HL-60 (cell line): ENCODE measurements around the gene DMRTC1B.
"Not testable (repeated sequence)": the region's sequence is repeated elsewhere in the genome, so short reads cannot be mapped to it uniquely, and the experiment has no call there.

Experiments
- TF ChIP-seq, protein P1 (sequence below): IDR thresholded peaks from one replicate; pipeline ENCODE4 v1.5.1; 2011; ENCODE audit warnings: low read length, control low read depth, inconsistent platforms; ENCODE audit not compliant: insufficient read depth
- TF ChIP-seq, protein P2 (sequence below): IDR thresholded peaks from 2 replicates; pipeline ENCODE4 v1.6.1; 2012; ENCODE audit warnings: low read depth; ENCODE audit not compliant: insufficient replicate concordance

DNA sequence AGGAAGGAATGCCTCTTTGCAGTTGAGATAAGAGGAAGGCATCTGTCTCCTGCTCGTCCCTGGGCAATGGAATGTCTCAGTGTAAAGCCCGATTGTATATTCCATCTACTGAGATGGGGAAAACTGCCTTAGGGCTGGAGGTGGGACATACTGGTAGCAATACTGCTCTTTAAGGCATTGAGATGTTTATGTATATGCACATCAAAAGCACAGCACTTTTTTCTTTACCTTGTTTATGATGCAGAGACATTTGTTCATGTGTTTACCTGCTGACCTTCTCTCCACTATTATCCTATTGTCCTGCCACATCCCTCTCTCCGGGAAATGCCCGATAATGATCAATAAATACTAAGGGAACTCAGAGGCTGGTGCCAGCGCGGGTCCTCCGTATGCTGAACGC lies 43.1 kb upstream of the DMRTC1B start:
- TF ChIP-seq, protein P1, sequence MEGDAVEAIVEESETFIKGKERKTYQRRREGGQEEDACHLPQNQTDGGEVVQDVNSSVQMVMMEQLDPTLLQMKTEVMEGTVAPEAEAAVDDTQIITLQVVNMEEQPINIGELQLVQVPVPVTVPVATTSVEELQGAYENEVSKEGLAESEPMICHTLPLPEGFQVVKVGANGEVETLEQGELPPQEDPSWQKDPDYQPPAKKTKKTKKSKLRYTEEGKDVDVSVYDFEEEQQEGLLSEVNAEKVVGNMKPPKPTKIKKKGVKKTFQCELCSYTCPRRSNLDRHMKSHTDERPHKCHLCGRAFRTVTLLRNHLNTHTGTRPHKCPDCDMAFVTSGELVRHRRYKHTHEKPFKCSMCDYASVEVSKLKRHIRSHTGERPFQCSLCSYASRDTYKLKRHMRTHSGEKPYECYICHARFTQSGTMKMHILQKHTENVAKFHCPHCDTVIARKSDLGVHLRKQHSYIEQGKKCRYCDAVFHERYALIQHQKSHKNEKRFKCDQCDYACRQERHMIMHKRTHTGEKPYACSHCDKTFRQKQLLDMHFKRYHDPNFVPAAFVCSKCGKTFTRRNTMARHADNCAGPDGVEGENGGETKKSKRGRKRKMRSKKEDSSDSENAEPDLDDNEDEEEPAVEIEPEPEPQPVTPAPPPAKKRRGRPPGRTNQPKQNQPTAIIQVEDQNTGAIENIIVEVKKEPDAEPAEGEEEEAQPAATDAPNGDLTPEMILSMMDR, result not testable (repeated sequence)
- TF ChIP-seq, protein P2, sequence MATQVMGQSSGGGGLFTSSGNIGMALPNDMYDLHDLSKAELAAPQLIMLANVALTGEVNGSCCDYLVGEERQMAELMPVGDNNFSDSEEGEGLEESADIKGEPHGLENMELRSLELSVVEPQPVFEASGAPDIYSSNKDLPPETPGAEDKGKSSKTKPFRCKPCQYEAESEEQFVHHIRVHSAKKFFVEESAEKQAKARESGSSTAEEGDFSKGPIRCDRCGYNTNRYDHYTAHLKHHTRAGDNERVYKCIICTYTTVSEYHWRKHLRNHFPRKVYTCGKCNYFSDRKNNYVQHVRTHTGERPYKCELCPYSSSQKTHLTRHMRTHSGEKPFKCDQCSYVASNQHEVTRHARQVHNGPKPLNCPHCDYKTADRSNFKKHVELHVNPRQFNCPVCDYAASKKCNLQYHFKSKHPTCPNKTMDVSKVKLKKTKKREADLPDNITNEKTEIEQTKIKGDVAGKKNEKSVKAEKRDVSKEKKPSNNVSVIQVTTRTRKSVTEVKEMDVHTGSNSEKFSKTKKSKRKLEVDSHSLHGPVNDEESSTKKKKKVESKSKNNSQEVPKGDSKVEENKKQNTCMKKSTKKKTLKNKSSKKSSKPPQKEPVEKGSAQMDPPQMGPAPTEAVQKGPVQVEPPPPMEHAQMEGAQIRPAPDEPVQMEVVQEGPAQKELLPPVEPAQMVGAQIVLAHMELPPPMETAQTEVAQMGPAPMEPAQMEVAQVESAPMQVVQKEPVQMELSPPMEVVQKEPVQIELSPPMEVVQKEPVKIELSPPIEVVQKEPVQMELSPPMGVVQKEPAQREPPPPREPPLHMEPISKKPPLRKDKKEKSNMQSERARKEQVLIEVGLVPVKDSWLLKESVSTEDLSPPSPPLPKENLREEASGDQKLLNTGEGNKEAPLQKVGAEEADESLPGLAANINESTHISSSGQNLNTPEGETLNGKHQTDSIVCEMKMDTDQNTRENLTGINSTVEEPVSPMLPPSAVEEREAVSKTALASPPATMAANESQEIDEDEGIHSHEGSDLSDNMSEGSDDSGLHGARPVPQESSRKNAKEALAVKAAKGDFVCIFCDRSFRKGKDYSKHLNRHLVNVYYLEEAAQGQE, result not testable (repeated sequence)
